ENCODE results near the gene BBS9.

GRCh38 chr7:33471636-33472242, 342.4 kb downstream of the BBS9 start:
- no peak for TF ChIP-seq EZH2phosphoT487 (IDR thresholded peaks at IDR 0.05; ENCODE audit: borderline replicate concordance)
- TF ChIP-seq, protein P1, sequence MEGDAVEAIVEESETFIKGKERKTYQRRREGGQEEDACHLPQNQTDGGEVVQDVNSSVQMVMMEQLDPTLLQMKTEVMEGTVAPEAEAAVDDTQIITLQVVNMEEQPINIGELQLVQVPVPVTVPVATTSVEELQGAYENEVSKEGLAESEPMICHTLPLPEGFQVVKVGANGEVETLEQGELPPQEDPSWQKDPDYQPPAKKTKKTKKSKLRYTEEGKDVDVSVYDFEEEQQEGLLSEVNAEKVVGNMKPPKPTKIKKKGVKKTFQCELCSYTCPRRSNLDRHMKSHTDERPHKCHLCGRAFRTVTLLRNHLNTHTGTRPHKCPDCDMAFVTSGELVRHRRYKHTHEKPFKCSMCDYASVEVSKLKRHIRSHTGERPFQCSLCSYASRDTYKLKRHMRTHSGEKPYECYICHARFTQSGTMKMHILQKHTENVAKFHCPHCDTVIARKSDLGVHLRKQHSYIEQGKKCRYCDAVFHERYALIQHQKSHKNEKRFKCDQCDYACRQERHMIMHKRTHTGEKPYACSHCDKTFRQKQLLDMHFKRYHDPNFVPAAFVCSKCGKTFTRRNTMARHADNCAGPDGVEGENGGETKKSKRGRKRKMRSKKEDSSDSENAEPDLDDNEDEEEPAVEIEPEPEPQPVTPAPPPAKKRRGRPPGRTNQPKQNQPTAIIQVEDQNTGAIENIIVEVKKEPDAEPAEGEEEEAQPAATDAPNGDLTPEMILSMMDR (conservative IDR thresholded peaks at IDR 0.05; ENCODE audit: low read length), result no peak

Data from Loucy (cell line).